Memory B cell (primary cell): ENCODE measurements around the gene BTBD9.

Source experiments
- ATAC-seq: fragments of 150-1000 bp; cut with Tn5 transposase; 2 replicates; pipeline ENCODE4 v1.10.0; 2021; ENCODE audit warnings: low read depth, mild to moderate bottlenecking, moderate library complexity
- DNase-seq, 2 donors: peaks; one replicate each; pipeline ENCODE4 v3.0.0; 2022; ENCODE audit warnings: low spot score in 2 of 2
- H3K27ac Mint-ChIP-seq: one replicate; pipeline ENCODE4 v1.8.0; 2022; ENCODE audit warnings: mild to moderate bottlenecking, moderate library complexity, mixed read lengths
- H3K27me3 Mint-ChIP-seq: one replicate; pipeline ENCODE4 v1.8.0; 2022; ENCODE audit warnings: mixed read lengths
- H3K36me3 Mint-ChIP-seq: one replicate; pipeline ENCODE4 v1.8.0; 2022; ENCODE audit warnings: mild to moderate bottlenecking, mixed read lengths
- H3K4me1 Mint-ChIP-seq: one replicate; pipeline ENCODE4 v1.8.0; 2022; ENCODE audit warnings: mixed read lengths
- H3K4me3 Mint-ChIP-seq: one replicate; pipeline ENCODE4 v1.8.0; 2022; ENCODE audit warnings: mild to moderate bottlenecking, moderate library complexity, mixed read lengths
- H3K9me3 Mint-ChIP-seq: one replicate; pipeline ENCODE4 v1.8.0; 2022; ENCODE audit warnings: mixed read lengths

Gene BTBD9

GRCh38 chr6:38150681-38151296, 488.9 kb downstream of the BTBD9 start:
- DNase-seq (no peak), ATAC-seq (no peak)
- Mint-ChIP-seq H3K4me3 (no peak overlapping the region), H3K36me3 (peaks cover 13% of the 10 kb centered on the region), H3K27ac (no peak overlapping the region), H3K4me1 (no peaks in the 10 kb centered on the region), H3K9me3 (no peaks in the 10 kb centered on the region), H3K27me3 (no peaks in the 10 kb centered on the region)

- Mint-ChIP-seq H3K27ac (no peak overlapping the region), H3K36me3 (peaks cover 11% of the 10 kb centered on the region)
Measured at GRCh38 chr6:38150021-38150420, 489.7 kb downstream of the BTBD9 start.

GRCh38 chr6:38149531-38149930, 490.2 kb downstream of the BTBD9 start:
- Mint-ChIP-seq H3K27me3 (no peaks in the 10 kb centered on the region), H3K4me1 (no peaks in the 10 kb centered on the region), H3K9me3 (no peaks in the 10 kb centered on the region), H3K36me3 (peaks cover 11% of the 10 kb centered on the region), H3K4me3 (no peak overlapping the region), H3K27ac (no peak overlapping the region)
- ATAC-seq (no peak), DNase-seq (no peak)

More at GRCh38 chr6:38150021-38150420, 489.7 kb downstream of the BTBD9 start:
- Mint-ChIP-seq H3K4me3 (no peak overlapping the region), H3K9me3 (no peaks in the 10 kb centered on the region), H3K4me1 (no peaks in the 10 kb centered on the region), H3K27me3 (no peaks in the 10 kb centered on the region)
- ATAC-seq = no peak
- DNase-seq = no peak

GRCh38 chr6:38148606-38149005, 491.1 kb downstream of the BTBD9 start:
- peaks cover 11% of the 10 kb centered on the region for H3K36me3 Mint-ChIP-seq
- H3K27me3 Mint-ChIP-seq = no peaks in the 10 kb centered on the region
- no peaks in the 10 kb centered on the region for H3K9me3 Mint-ChIP-seq
- no peak for ATAC-seq
- no peak overlapping the region for H3K27ac Mint-ChIP-seq
- DNase-seq = no peak
- no peak overlapping the region for H3K4me3 Mint-ChIP-seq
- no peaks in the 10 kb centered on the region for H3K4me1 Mint-ChIP-seq

- ATAC-seq (no peak), DNase-seq (no peak)
- no peaks in the 10 kb centered on the region for H3K4me1 Mint-ChIP-seq
- peaks cover 13% of the 10 kb centered on the region for H3K36me3 Mint-ChIP-seq
- no peak overlapping the region for H3K4me3 Mint-ChIP-seq
- no peaks in the 10 kb centered on the region for H3K27me3 Mint-ChIP-seq
- H3K27ac Mint-ChIP-seq = no peak overlapping the region
- H3K9me3 Mint-ChIP-seq = no peaks in the 10 kb centered on the region
Measured at GRCh38 chr6:38146734-38147027, 493.0 kb downstream of the BTBD9 start.

GRCh38 chr6:38146021-38146733, 493.6 kb downstream of the BTBD9 start:
- no peak overlapping the region for H3K4me3 Mint-ChIP-seq
- H3K9me3 Mint-ChIP-seq = no peaks in the 10 kb centered on the region
- no peak for DNase-seq
- H3K27me3 Mint-ChIP-seq = no peaks in the 10 kb centered on the region
- H3K4me1 Mint-ChIP-seq = no peaks in the 10 kb centered on the region
- H3K27ac Mint-ChIP-seq = no peak overlapping the region
- no peak for ATAC-seq
- H3K36me3 Mint-ChIP-seq = peaks cover 16% of the 10 kb centered on the region

GRCh38 chr6:38144365-38144945, 495.3 kb downstream of the BTBD9 start:
- no peak for ATAC-seq
- Mint-ChIP-seq H3K36me3 (peaks cover 19% of the 10 kb centered on the region), H3K27me3 (no peaks in the 10 kb centered on the region), H3K4me1 (no peaks in the 10 kb centered on the region), H3K4me3 (no peak overlapping the region), H3K9me3 (no peaks in the 10 kb centered on the region), H3K27ac (no peak overlapping the region)
- DNase-seq = no peak

GRCh38 chr6:38143191-38144150, 496.3 kb downstream of the BTBD9 start:
- ATAC-seq (no peak), DNase-seq (no peak)
- H3K27ac Mint-ChIP-seq = no peak overlapping the region
- H3K9me3 Mint-ChIP-seq = no peaks in the 10 kb centered on the region
- H3K36me3 Mint-ChIP-seq = peaks cover 22% of the 10 kb centered on the region
- peaks cover 2% of the 10 kb centered on the region for H3K4me1 Mint-ChIP-seq
- no peaks in the 10 kb centered on the region for H3K27me3 Mint-ChIP-seq
- H3K4me3 Mint-ChIP-seq = no peak overlapping the region

GRCh38 chr6:38142178-38142902, 497.4 kb downstream of the BTBD9 start:
- H3K36me3 Mint-ChIP-seq = peaks cover 26% of the 10 kb centered on the region
- H3K27ac Mint-ChIP-seq = no peak overlapping the region
- DNase-seq (no peak), ATAC-seq (no peak)
- no peaks in the 10 kb centered on the region for H3K9me3 Mint-ChIP-seq
- peaks cover 6% of the 10 kb centered on the region for H3K4me1 Mint-ChIP-seq
- no peak overlapping the region for H3K4me3 Mint-ChIP-seq
- H3K27me3 Mint-ChIP-seq = no peaks in the 10 kb centered on the region

- no peaks in the 10 kb centered on the region for H3K9me3 Mint-ChIP-seq
- DNase-seq (no peak), ATAC-seq (no peak)
- no peaks in the 10 kb centered on the region for H3K27me3 Mint-ChIP-seq
- H3K36me3 Mint-ChIP-seq = peaks cover 24% of the 10 kb centered on the region
- no peak overlapping the region for H3K4me3 Mint-ChIP-seq
- H3K4me1 Mint-ChIP-seq = peaks cover 6% of the 10 kb centered on the region
- no peak overlapping the region for H3K27ac Mint-ChIP-seq
Measured at GRCh38 chr6:38141716-38142115, 498.0 kb downstream of the BTBD9 start.

- peaks cover 6% of the 10 kb centered on the region for H3K4me1 Mint-ChIP-seq
- peaks cover 24% of the 10 kb centered on the region for H3K36me3 Mint-ChIP-seq
- no peaks in the 10 kb centered on the region for H3K27me3 Mint-ChIP-seq
- no peak overlapping the region for H3K27ac Mint-ChIP-seq
- no peaks in the 10 kb centered on the region for H3K9me3 Mint-ChIP-seq
- DNase-seq (no peak), ATAC-seq (no peak)
- H3K4me3 Mint-ChIP-seq = no peak overlapping the region
Measured at GRCh38 chr6:38141085-38141484, 498.6 kb downstream of the BTBD9 start.

GRCh38 chr6:38138374-38138773, 501.4 kb downstream of the BTBD9 start:
- H3K4me3 Mint-ChIP-seq = no peak overlapping the region
- peaks cover 35% of the 10 kb centered on the region for H3K36me3 Mint-ChIP-seq
- no peaks in the 10 kb centered on the region for H3K9me3 Mint-ChIP-seq
- no peaks in the 10 kb centered on the region for H3K27me3 Mint-ChIP-seq
- DNase-seq (no peak), ATAC-seq (no peak)
- H3K27ac Mint-ChIP-seq = no peak overlapping the region
- H3K4me1 Mint-ChIP-seq = peaks cover 10% of the 10 kb centered on the region

GRCh38 chr6:38137608-38138265, 502.0 kb downstream of the BTBD9 start:
- DNase-seq (no peak), ATAC-seq (no peak)
- peaks cover 36% of the 10 kb centered on the region for H3K36me3 Mint-ChIP-seq
- peaks cover 10% of the 10 kb centered on the region for H3K4me1 Mint-ChIP-seq
- no peaks in the 10 kb centered on the region for H3K9me3 Mint-ChIP-seq
- H3K27me3 Mint-ChIP-seq = no peaks in the 10 kb centered on the region
- H3K27ac Mint-ChIP-seq = no peak overlapping the region
- H3K4me3 Mint-ChIP-seq = no peak overlapping the region
